Umbilical cord (tissue), 2 donors: ENCODE measurements around the gene FRAS1. TPM values are rescaled to one million over a fixed set of nuclear protein-coding genes. Genes with fewer than 3 reads are reported as not detected.

ENCODE experiments used
- DNase-seq: peaks from one replicate; pipeline ENCODE4 v3.0.0-alpha.2; 2015; ENCODE audit warnings: low spot score
- total RNA-seq: library from RNA; depleted of rRNA; stranded (reverse); fragments of >200 nt; gene quantifications from one replicate; pipeline ENCODE4 v1.2.3, GENCODE V29; 2014; ENCODE audit warnings: low replicate concordance; ENCODE audit not compliant: insufficient read depth

FRAS1 gene
- total RNA-seq, 1 donor from 2014 or later, result 47.7 TPM

- DNase-seq, result no peak
Observed at GRCh38 chr4:78360466-78360865, 303.3 kb downstream of the FRAS1 start.

- no peak for DNase-seq
Observed at GRCh38 chr4:78361621-78362120, 304.5 kb downstream of the FRAS1 start.

GRCh38 chr4:78362310-78362709 lies 305.2 kb downstream of the FRAS1 start:
- no peak for DNase-seq

- no peak for DNase-seq
Observed at GRCh38 chr4:78363031-78363570, 306.0 kb downstream of the FRAS1 start.

GRCh38 chr4:78369679-78370078 lies 312.6 kb downstream of the FRAS1 start:
- no peak for DNase-seq

- DNase-seq, result peak; percentile 46
Observed at GRCh38 chr4:78370631-78371372, 313.7 kb downstream of the FRAS1 start.

GRCh38 chr4:78372355-78372988 lies 315.3 kb downstream of the FRAS1 start:
- peak; percentile 57 for DNase-seq

GRCh38 chr4:78377555-78377954 lies 320.4 kb downstream of the FRAS1 start:
- no peak for DNase-seq

GRCh38 chr4:78379040-78379439 lies 321.9 kb downstream of the FRAS1 start:
- DNase-seq, result no peak

- no peak for DNase-seq
Observed at GRCh38 chr4:78379991-78380729, 323.0 kb downstream of the FRAS1 start.

- DNase-seq, result no peak
Observed at GRCh38 chr4:78386679-78387078, 329.6 kb downstream of the FRAS1 start.

- no peak for DNase-seq
Observed at GRCh38 chr4:78395642-78396041, 338.5 kb downstream of the FRAS1 start.

GRCh38 chr4:78396613-78397291 lies 339.6 kb downstream of the FRAS1 start:
- DNase-seq, result no peak

GRCh38 chr4:78397292-78397630 lies 340.1 kb downstream of the FRAS1 start:
- DNase-seq, result no peak

GRCh38 chr4:78409612-78410202 lies 352.6 kb downstream of the FRAS1 start:
- no peak for DNase-seq

- DNase-seq, result no peak
Observed at GRCh38 chr4:78410225-78410624, 353.1 kb downstream of the FRAS1 start.

GRCh38 chr4:78410676-78411075 lies 353.6 kb downstream of the FRAS1 start:
- no peak for DNase-seq

GRCh38 chr4:78414116-78414515 lies 357.0 kb downstream of the FRAS1 start:
- peak; percentile 49 for DNase-seq

GRCh38 chr4:78417603-78418002 lies 360.5 kb downstream of the FRAS1 start:
- DNase-seq, result peak; percentile 46

GRCh38 chr4:78418406-78418805 lies 361.3 kb downstream of the FRAS1 start:
- no peak for DNase-seq

- DNase-seq, result no peak
Observed at GRCh38 chr4:78423790-78424189, 366.7 kb downstream of the FRAS1 start.
